GM12878 (cell line): ENCODE data around the gene IGFLR1. TPM values are rescaled to one million over a fixed set of nuclear protein-coding genes. Genes with fewer than 3 reads are reported as not detected.

Experiments
- GABPA ChIP-seq: IDR thresholded peaks from 2 replicates; pipeline ENCODE4 v1.6.1; 2014; ENCODE audit warnings: antibody characterized with exemption, low read depth, mild to moderate bottlenecking, inconsistent platforms
- polyA plus RNA-seq, 11 experiments: library from polyadenylated mRNA; depleted of rRNA in 4 of 11; unstranded in 6 of 11; stranded (reverse) in 5 of 11; fragments of >200 nt; fragmentation: Nextera tagmentation in 4 of 11; fragmentation: Illumina TruSeq in 1 of 11; extraction: Ambion mirVana in 4 of 11; extraction: Trizol in 1 of 11; gene quantifications; 1 replicate in 1 of 11; 2 replicates in 10 of 11; pipeline versions ENCODE4 v1.2.1 to v1.2.3, GENCODE V29; 2011 to 2016; ENCODE audit warnings: inconsistent platforms in 2 of 11, missing spikeins in 2 of 11, low read depth in 1 of 11
- total RNA-seq, 4 experiments: library from RNA; depleted of rRNA in 3 of 4; stranded (reverse); fragments of >200 nt in 3 of 4; fragmentation: Illumina TruSeq in 1 of 4; extraction: Trizol in 1 of 4; gene quantifications; 2 replicates each; pipeline versions ENCODE4 v1.2.1 to v1.2.3, GENCODE V29; 2013 to 2021
- TF ChIP-seq, protein P1 (sequence below): fragments of 450-650 bp; IDR thresholded peaks from 2 replicates; pipeline ENCODE4 v1.6.1; 2017; ENCODE audit warnings: antibody characterized with exemption, mild to moderate bottlenecking, moderate library complexity
- TF ChIP-seq, protein P2 (sequence below): IDR thresholded peaks from 2 replicates; pipeline ENCODE4 v1.6.1; 2012; ENCODE audit warnings: low read depth, low read length, improper control_type of control experiment
- TF ChIP-seq, protein P3 (sequence below): fragments of 450-650 bp; conservative IDR thresholded peaks from 2 replicates; pipeline ENCODE4 v1.6.1; 2017; ENCODE audit warnings: mild to moderate bottlenecking, moderate library complexity

The IGFLR1 gene
- total and polyA plus RNA-seq, 10 of the 15 experiments (the other 5 are each of a cell fraction or from before 2014, with no cell fraction given): 2.5 to 39.9 (median 24.8) TPM

DNA sequence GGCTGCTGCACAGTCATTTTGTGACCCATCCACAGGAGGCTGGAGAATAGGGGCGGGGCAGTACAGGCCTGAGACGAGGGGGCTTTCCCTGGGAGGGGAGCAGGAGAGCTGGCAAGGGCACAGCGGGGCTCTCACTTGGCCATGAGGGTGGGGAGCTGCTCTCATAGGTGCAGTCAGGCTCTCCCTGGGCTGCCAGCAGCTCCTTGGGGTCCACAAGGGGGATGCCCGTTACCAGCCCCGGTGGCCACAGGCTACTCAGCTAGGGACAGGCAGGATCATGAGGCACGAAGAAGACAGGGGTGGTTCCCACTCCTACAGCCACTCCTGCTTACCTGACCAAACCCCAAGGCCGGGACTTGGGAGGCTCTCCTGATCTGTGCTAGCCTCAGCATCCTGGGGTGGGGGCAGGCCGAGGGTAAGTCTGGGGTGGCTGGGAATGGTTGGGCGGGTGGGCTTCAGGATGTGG, 49.6 kb upstream of the IGFLR1 start (continued):
- TF ChIP-seq, protein P1, sequence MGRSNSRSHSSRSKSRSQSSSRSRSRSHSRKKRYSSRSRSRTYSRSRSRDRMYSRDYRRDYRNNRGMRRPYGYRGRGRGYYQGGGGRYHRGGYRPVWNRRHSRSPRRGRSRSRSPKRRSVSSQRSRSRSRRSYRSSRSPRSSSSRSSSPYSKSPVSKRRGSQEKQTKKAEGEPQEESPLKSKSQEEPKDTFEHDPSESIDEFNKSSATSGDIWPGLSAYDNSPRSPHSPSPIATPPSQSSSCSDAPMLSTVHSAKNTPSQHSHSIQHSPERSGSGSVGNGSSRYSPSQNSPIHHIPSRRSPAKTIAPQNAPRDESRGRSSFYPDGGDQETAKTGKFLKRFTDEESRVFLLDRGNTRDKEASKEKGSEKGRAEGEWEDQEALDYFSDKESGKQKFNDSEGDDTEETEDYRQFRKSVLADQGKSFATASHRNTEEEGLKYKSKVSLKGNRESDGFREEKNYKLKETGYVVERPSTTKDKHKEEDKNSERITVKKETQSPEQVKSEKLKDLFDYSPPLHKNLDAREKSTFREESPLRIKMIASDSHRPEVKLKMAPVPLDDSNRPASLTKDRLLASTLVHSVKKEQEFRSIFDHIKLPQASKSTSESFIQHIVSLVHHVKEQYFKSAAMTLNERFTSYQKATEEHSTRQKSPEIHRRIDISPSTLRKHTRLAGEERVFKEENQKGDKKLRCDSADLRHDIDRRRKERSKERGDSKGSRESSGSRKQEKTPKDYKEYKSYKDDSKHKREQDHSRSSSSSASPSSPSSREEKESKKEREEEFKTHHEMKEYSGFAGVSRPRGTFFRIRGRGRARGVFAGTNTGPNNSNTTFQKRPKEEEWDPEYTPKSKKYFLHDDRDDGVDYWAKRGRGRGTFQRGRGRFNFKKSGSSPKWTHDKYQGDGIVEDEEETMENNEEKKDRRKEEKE: no peak
- TF ChIP-seq, protein P2, sequence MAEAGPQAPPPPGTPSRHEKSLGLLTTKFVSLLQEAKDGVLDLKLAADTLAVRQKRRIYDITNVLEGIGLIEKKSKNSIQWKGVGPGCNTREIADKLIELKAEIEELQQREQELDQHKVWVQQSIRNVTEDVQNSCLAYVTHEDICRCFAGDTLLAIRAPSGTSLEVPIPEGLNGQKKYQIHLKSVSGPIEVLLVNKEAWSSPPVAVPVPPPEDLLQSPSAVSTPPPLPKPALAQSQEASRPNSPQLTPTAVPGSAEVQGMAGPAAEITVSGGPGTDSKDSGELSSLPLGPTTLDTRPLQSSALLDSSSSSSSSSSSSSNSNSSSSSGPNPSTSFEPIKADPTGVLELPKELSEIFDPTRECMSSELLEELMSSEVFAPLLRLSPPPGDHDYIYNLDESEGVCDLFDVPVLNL: no peak
- no peak for TF ChIP-seq GABPA
- TF ChIP-seq, protein P3, sequence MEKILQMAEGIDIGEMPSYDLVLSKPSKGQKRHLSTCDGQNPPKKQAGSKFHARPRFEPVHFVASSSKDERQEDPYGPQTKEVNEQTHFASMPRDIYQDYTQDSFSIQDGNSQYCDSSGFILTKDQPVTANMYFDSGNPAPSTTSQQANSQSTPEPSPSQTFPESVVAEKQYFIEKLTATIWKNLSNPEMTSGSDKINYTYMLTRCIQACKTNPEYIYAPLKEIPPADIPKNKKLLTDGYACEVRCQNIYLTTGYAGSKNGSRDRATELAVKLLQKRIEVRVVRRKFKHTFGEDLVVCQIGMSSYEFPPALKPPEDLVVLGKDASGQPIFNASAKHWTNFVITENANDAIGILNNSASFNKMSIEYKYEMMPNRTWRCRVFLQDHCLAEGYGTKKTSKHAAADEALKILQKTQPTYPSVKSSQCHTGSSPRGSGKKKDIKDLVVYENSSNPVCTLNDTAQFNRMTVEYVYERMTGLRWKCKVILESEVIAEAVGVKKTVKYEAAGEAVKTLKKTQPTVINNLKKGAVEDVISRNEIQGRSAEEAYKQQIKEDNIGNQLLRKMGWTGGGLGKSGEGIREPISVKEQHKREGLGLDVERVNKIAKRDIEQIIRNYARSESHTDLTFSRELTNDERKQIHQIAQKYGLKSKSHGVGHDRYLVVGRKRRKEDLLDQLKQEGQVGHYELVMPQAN: no peak
